GM21576 (cell line): ENCODE measurements around the gene NEK10.
"Not testable (repeated sequence)": the region's sequence is repeated elsewhere in the genome, so short reads cannot be mapped to it uniquely, and the experiment has no call there.

ENCODE experiments used
- ATAC-seq: cut with Tn5 transposase; IDR thresholded peaks from one replicate; pipeline ENCODE4 v1.9.1; 2021; ENCODE audit warnings: mild to moderate bottlenecking, moderate library complexity; ENCODE audit not compliant: unreplicated experiment

The NEK10 gene, protein sequence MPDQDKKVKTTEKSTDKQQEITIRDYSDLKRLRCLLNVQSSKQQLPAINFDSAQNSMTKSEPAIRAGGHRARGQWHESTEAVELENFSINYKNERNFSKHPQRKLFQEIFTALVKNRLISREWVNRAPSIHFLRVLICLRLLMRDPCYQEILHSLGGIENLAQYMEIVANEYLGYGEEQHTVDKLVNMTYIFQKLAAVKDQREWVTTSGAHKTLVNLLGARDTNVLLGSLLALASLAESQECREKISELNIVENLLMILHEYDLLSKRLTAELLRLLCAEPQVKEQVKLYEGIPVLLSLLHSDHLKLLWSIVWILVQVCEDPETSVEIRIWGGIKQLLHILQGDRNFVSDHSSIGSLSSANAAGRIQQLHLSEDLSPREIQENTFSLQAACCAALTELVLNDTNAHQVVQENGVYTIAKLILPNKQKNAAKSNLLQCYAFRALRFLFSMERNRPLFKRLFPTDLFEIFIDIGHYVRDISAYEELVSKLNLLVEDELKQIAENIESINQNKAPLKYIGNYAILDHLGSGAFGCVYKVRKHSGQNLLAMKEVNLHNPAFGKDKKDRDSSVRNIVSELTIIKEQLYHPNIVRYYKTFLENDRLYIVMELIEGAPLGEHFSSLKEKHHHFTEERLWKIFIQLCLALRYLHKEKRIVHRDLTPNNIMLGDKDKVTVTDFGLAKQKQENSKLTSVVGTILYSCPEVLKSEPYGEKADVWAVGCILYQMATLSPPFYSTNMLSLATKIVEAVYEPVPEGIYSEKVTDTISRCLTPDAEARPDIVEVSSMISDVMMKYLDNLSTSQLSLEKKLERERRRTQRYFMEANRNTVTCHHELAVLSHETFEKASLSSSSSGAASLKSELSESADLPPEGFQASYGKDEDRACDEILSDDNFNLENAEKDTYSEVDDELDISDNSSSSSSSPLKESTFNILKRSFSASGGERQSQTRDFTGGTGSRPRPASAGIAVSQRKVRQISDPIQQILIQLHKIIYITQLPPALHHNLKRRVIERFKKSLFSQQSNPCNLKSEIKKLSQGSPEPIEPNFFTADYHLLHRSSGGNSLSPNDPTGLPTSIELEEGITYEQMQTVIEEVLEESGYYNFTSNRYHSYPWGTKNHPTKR

DNA sequence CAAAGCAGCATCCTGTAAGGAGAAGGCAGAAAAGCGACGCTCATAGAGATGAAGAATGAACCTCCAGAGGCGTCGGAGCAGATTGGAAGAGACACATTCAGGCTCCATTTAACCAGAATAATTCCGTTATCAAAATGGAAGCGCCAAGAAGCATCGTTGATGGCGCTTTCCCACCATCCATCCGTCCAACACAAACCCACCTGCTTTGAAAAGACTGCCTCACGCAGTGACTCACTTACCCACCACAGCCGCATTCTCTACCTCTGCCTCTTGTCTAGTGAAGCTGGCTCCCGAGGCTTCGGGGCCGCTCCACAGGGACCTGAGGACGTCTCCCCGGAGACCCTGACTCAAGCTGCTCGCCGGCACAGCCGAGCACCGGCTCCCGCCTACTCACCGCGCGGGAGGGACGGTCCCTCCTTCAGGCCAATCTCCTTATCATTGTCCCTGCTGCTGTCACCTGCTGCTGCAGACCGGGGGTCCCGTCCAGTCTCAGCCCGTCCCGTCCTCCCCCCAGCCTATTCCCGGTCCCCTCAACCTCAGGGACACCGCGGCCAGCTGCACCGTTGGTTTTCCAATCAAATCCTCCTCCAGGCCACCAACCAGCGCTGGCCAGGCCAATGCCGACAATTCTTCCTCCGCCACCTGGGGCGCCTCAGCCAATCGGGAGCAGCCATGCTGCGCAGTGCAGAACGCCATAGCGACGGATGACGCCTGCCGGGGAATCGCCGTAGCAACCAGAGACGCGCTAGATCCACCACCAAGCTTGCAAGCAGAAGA lies at the start of gene NEK10:
Gene NEK10 (minus strand): TSS at position 553 of the 777 bp plus-strand sequence. CDS start 16,501 bp downstream, outside the sequence.
- ATAC-seq, result peak; percentile 100

DNA sequence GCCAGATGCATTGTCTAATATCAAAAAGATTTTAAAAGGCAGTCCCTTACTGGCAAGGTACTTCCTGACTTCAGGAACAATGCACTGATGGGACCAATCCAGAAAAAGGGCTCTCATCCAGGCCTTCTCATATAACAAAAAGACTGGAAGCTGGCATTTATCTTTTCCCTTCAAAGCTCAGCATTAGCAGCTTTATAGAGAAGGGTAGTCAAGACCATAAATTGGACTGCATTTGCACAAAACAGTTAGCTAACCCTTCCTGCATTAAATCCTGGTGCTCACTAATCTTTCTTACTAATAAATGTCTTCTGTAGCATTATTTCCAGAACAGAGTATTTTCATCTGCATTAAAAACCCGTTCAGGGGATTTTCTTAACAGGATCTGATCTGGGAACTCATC lies 46.0 kb upstream of the NEK10 start:
- ATAC-seq, result no peak

DNA sequence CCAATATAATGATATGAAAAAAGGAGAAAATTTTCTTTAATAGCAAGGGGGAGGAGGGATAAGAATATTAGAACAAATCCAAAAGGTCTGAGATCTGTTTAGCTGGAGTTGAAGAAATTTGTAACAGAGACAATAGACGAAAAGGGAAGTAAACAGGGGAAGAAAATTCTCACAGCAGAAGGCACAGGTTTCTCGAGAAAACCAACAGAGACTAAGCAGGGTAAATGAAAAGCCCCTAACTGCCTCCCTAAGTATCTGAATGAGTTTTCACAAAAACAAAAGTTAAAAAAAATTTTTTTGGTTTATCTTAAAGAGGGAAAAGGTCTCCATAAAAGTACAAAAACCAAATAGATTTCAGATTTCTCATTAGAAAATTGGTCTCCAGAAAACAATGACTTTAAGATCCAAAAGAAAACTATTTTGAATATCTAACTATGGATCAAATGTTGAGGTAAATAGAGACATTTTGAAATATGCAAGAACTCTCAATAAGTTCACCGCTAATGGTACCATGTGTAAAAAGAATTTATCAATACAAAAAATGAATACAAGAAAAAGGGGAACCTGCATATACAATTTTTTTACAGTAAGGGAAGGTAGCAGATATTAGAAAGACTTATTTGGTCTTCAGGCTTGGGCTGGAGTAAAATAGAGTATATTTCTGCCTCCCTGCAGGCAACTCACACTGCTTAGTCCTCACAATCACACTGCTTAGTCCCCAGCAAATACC lies 23.9 kb upstream of the NEK10 start:
- peak; percentile 76 for ATAC-seq

DNA sequence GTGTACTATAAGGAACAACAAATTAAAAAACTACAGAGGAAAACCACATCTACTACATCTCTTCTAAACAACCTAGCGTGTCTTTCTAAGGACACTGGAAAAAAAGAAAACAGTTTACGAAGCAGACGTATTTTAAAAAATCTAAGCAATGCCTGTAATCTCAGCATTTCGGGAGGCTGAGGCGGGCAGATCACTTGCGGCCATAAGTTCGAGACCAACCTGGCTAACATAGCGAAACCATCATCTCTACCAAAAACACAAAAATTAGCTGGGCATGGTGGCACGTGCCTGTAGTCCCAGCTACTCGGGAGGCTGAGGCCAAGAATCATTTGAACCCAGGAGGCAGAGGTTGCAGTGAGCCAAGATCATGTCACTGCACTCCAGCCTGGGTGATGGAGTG lies 23.2 kb upstream of the NEK10 start:
- not testable (repeated sequence) for ATAC-seq

DNA sequence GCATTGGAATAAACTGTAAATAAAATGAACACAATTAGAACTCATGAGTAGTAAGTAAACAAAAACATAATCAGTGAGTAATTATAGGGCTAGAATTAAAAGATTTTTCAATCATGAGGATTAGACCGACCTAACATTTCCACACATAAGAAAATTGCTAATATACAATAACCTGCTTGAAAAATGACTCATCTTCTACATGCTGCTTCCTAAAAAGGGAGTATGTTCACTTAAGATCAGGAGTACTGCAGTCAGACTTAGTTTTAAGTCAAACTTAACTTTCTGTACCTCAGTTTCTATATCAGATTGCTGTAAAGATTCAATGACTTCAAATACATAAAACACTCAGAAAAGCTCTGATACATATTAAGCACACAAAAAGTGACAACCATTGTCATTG lies 22.6 kb upstream of the NEK10 start:
- no peak for ATAC-seq

DNA sequence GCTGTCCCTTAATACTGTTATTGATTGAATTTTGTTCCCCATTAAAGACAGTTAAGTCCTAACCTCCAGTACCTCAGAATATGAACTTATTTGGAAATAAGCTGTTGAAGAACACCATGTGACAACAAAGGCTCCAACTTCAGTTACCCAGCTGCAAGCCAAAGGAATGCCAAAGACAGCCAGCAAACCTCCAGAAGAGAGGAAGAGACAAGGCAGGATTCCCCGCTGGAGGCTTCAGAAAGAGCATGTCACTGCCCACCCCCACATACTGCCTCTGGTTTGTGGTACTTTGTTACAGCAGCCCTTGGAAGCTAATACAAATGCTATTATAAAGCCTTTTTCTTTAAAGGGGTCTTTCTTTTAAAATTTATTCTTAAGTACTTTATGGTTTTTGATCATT lies 18.4 kb upstream of the NEK10 start:
- ATAC-seq, result no peak

DNA sequence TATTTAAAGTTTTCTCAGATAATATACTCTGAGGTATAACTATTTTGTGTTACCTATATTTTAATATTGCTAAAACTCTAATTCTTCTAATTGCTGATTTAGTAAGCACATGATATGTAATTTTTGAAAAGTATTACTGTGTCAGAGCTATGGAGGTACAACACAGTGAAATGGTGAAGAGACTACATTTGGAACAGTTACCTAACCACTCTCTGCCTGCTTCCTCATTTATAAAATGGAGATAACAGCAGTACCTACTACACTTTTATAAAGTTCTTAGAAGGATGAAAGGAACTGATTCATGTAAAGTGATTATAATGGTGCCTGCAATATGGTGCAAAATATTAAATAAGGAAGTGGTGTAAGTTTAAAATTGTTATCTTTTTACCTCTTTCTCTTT lies 16.3 kb upstream of the NEK10 start:
- ATAC-seq, result no peak

DNA sequence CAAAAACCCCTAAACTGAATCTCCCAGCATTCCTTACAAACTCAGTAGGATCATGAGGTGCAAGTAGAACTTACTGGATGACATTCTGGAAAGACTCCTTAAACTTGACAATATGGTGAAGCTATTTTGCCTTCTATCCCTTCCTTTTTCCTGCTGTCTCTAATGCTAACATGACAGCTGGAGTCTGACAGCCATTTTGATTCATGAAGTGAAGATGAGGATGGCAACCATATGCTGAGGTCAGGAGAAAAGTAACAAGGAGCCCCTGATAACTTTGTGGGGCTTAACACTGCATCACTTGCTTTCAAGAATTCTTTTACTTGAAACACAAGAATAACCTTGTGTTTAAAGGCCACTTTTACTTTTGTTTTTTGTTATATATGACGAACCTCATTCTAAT lies 15.0 kb upstream of the NEK10 start:
- ATAC-seq, result no peak

DNA sequence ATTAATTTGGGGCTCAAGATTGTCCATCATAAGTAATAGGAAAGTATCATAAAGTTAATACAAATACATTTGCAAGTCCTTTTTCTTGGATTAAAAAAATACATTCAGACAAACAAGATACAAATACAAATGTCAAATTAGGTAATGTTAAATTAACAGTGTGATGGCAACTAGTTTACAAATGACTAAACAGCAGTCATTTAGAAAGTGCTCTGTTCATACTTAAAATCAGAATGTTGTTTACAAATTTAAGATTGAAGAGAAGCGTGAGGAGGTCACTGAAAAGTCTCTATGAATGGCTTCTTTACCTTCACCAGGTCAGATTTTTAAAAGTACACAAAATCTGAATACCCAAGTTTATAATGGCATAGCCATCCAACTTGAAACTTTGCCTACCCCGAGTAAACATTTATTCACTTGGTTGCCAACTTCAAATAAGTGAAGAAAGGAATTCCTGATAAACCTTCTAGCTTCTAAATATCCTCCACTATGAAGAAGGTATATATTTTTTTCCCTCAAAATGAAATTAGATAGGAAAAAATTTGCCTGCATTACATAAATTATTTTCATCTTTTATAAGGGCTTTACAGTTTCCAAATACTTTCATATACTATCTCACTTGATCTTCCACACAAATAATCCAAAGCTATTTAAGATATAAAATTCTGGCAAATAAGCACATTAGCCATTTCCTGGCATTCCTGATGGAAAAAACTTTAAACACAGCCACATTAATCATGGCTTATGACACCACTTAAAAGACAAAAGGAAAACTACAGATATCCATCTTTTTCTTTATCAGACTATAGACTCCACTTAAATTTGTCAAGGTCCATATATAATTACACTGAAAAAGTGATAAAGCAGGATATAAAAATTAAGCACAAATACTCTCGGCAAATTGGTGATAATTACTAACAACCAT lies 11.5 kb upstream of the NEK10 start:
- ATAC-seq, result no peak

DNA sequence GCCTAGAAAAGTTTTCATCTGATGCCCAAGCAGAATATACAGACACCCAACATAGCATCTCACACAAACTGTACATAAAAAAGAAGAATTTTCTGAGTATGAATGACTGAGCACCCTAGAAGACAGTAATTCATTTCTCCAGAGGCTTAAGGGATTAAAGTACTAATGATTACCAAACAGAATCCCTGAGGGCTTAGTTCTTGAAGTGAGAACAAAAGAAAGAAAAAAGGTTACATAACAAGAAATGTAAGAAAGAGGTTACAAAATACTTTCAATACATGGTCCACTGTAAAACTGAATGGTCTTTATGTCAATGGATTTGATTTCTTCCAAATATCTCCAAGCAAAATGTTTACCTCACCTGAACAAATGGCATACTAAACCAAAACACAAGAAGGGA lies 9.1 kb upstream of the NEK10 start:
- ATAC-seq, result no peak

DNA sequence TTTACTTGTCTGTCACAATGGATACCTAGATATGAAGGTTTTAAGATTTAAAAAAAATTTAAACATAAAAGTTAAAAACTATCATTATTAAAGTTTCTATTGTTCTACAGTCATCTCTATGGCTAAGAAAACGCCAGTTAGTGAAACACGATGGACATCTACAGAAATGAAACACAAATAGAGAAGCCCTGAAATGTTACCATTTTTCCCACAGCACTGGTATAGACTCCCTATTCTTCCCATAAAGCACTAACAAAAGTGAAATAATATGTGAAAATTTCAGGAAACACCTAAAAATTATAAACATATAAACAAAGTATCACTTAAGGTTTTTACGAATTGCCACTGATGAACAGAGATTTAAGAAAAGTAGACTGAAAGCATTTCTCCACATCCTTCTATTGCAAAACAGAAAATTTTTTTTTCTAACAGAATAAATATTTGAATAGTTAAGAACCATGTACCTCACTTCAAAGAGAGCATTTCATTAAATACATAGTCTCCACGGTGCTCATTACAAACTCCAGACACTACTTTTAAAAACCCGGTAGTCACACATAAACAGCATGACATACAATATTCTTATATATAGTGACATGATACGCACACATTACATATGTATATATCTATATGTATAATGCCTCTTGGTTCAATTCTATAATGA lies 7.1 kb upstream of the NEK10 start:
- ATAC-seq, result no peak

DNA sequence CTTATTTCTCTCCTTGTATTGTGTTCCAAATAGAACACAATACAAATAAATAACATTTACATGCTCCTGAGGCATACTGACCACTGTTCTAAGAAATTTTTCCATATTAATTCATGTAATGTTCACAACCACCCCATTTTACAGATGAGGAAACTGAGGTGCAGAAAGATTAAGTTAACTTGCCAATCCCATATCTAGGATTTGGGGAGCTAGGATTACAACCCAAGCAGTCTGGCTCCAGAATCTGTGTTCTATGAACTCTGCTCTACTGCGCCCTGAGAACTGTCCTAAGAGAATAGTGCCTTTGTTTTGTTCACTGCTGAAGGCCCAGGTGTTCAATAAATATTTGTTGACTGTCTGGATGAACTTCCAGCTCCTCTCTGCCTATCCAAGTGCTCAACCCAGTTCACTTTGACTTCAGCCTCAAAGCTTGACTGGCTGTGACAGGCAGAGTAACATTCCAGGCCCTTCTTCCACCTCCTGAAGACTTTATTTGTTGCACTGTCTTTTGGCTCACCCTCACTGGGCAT lies 3.1 kb downstream of the NEK10 start:
- ATAC-seq, result no peak

DNA sequence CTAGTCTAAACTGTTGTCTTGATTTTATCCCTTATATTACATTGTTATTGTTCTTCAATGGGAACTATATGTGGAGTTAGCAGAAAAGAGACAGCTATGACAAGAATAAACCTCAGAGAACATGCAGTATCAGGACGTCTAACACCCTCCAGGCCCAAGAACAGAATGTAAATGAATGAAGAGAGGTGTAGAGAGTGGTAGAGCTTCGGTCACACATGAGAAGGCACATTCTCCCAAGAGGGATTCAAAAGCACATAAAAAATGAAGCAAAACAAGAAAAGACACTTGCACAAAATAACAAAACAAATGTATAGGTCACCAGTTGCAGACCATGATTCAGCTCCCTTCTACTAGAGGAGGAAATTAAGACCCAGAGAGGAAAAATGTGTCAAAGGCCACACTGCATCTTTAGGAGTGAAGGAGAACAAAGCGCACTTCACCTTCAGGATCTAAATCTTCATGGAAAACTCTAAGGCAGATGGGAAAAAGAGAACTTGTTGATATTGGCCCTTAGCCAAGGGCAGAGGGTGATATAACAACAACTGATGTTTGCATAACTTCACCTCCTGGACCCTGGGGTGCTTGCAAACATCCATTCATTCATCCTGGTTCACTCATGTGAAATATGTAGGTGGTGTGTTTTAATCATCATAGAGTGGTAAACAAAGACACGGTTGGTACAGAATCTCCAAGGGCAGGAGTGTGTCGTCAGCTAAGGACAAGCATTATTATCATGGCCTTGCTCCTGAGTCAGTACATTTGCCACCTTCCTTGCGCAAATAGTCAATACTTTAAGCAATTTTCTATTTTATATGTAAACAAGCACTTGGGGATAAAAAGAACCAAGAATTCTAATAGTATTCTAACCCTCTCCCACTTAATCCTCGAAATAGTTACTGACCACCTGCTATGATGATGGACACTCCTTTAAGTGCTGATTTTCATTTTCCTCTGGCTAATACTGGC lies 8.8 kb downstream of the NEK10 start:
- ATAC-seq, result peak; percentile 53

DNA sequence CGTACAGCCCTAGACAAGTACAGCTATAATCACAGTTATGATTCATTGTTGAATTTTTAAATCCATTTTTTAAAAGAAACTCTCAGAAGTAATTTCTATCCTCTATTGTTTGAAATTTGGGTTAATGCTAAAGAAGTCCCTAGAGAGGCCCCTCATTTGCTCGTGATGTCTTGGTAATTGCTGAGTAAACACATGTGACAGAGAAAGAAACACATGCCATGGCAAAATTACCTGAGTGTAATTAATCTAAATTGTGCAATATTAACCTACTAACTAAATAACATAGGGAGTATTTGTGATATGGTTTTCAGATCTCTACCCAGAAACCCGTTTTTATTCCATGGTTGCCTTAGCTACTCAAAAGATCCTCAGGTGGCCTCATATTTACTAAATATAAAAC lies 10.8 kb downstream of the NEK10 start:
- no peak for ATAC-seq

DNA sequence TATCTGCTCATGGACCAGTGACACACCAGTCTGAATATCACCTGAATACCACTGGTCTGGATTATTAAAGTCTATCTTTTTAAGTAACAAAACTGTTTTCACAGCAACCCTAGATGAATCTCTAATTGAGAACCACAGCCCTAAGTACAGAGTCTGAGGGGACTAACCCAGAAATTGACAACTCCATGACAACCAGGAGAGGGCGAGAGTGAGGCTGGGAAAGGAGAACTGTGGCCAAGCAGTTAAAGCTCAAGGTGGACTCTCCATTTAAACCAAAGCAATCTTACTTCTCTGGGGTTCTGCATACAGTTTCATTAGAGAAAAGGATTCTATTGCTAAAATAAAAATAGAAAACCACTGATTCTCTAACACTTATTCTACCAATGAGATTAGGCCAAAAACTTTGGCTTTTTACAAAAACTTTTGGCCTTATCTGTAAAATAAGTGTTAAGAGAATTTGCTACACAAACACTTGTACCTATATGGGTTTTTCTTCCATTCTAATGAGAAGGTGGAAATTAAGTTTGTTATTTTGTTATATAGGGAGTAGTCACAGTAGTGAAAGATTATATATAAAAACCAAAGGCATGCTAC lies 11.4 kb downstream of the NEK10 start:
- ATAC-seq, result peak; percentile 91

DNA sequence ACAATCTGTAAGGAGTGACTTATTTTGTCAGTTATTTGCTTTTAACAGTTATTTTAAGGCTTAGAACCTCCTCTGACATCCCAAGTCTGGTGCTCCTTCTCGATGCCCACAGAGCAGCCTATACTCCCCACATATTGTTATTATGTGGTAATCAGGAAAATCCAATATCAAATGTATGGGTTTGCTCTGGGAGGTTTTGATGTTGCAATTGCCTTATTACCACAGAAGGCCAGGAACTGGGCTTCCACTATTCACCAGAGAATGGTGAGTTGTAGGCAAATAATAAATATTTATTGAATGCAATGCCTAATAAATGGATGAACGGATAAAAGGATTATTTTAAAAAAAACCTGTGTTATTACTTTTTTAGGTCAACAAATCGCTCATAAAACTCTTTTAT lies 12.2 kb downstream of the NEK10 start:
- no peak for ATAC-seq
